Thyroid gland (tissue), 4 donors: ENCODE data around the gene CRLF1.

Experiments used
- CTCF ChIP-seq, 6 experiments: fragments of 200-600 bp in 3 of 6; fragments of 450-650 bp in 3 of 6; sonication (generic) in 3 of 6; IDR thresholded peaks; one replicate each; pipeline ENCODE4 v1.5.1; 2016 to 2019; ENCODE audit warnings: antibody characterized with exemption in 6 of 6, mild to moderate bottlenecking in 2 of 6, inconsistent platforms in 1 of 6, moderate library complexity in 1 of 6
- POLR2A ChIP-seq, 2 donors: fragments of 450-650 bp; IDR thresholded peaks; one replicate each; pipeline ENCODE4 v1.6.1; 2017; ENCODE audit warnings: antibody characterized with exemption in 2 of 2, mild to moderate bottlenecking in 2 of 2, moderate library complexity in 1 of 2

- TF ChIP-seq CTCF (IDR thresholded peaks at IDR 0.05) (no peak), POLR2A (IDR thresholded peaks at IDR 0.05) (no peak)
Measured at GRCh38 chr19:18651300-18651699, 44.7 kb upstream of the CRLF1 start.
